GM12801 (cell line): ENCODE data around the gene OTOA.

Experiments
- CTCF ChIP-seq: IDR thresholded peaks from one replicate; pipeline ENCODE4 v1.5.1; 2011; ENCODE audit warnings: control low read depth; ENCODE audit not compliant: insufficient read length; ENCODE audit errors: extremely low read depth

The OTOA gene

GRCh38 chr16:21654881-21655280 is 8.9 kb upstream of the OTOA start:
- TF ChIP-seq CTCF = no peak

- no peak for TF ChIP-seq CTCF
Measured at GRCh38 chr16:21656795-21657768, 6.7 kb upstream of the OTOA start.

- TF ChIP-seq CTCF = no peak
Measured at GRCh38 chr16:21659124-21659523, 4.6 kb upstream of the OTOA start.

GRCh38 chr16:21664801-21665492 is 1.2 kb downstream of the OTOA start:
- no peak for TF ChIP-seq CTCF

GRCh38 chr16:21666772-21667171 is 3.0 kb downstream of the OTOA start:
- TF ChIP-seq CTCF = no peak

GRCh38 chr16:21667575-21667974 is 3.8 kb downstream of the OTOA start:
- TF ChIP-seq CTCF = no peak

- no peak for TF ChIP-seq CTCF
Measured at GRCh38 chr16:21673469-21673868, 9.7 kb downstream of the OTOA start.
